PFSK-1 (cell line): ENCODE measurements around the gene JPH3.

ENCODE experiments used
- FOXP2 ChIP-seq: optimal IDR thresholded peaks from 2 replicates; pipeline ENCODE3; 2011; ENCODE audit warnings: borderline replicate concordance, control low read depth, inconsistent platforms; ENCODE audit not compliant: insufficient read depth; ENCODE audit errors: extremely low read length, extremely low read depth
- POLR2AphosphoS5 ChIP-seq: IDR thresholded peaks from 2 replicates; pipeline ENCODE4 v1.6.1; 2012; ENCODE audit warnings: low read depth, mild to moderate bottlenecking, control low read depth, low read length, moderate library complexity
- REST ChIP-seq, 2 experiments: IDR thresholded peaks; 2 replicates each; pipeline versions ENCODE4 v1.6.1 to v1.8.0; 2011 to 2012; ENCODE audit warnings: low read depth in 2 of 2, low read length in 2 of 2, control low read depth in 1 of 2, inconsistent platforms in 1 of 2, mild to moderate bottlenecking in 1 of 2, moderate library complexity in 1 of 2; ENCODE audit not compliant: insufficient read depth in 1 of 2
- SIN3A ChIP-seq: IDR thresholded peaks from 2 replicates; pipeline ENCODE4 v1.6.1; 2012; ENCODE audit warnings: mild to moderate bottlenecking, low read length, moderate library complexity, borderline replicate concordance; ENCODE audit not compliant: insufficient read depth
- TAF1 ChIP-seq: IDR thresholded peaks from 2 replicates; pipeline ENCODE4 v1.6.1; 2012; ENCODE audit warnings: low read length, control low read depth, borderline replicate concordance; ENCODE audit not compliant: insufficient read depth

JPH3 gene

GRCh38 chr16:87642491-87642890 is 40.2 kb downstream of the JPH3 start:
- TF ChIP-seq REST (IDR thresholded peaks at IDR 0.05; ENCODE audit: insufficient read depth in 1 of 2, low read depth in 2 of 2, low read length in 2 of 2): no peak
- no peak for TF ChIP-seq TAF1
- TF ChIP-seq POLR2AphosphoS5: no peak
- no peak for TF ChIP-seq FOXP2
- TF ChIP-seq SIN3A: no peak

GRCh38 chr16:87644186-87644585 is 41.9 kb downstream of the JPH3 start:
- TF ChIP-seq REST (IDR thresholded peaks at IDR 0.05; ENCODE audit: insufficient read depth in 1 of 2, low read depth in 2 of 2, low read length in 2 of 2) (no peak), SIN3A (no peak)

DNA sequence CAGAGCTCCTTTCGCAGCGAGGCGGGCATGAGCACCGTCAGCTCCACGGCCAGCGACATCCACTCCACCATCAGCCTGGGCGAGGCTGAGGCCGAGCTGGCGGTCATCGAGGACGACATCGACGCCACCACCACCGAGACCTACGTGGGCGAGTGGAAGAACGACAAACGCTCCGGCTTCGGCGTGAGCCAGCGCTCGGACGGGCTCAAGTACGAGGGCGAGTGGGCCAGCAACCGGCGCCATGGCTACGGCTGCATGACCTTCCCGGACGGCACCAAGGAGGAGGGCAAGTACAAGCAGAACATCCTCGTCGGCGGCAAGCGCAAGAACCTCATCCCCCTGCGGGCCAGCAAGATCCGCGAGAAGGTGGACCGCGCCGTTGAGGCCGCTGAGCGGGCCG is 42.3 kb downstream of the JPH3 start:
- no peak for TF ChIP-seq TAF1
- no peak for TF ChIP-seq FOXP2
- no peak for TF ChIP-seq POLR2AphosphoS5
- no peak for TF ChIP-seq REST (IDR thresholded peaks at IDR 0.05; ENCODE audit: insufficient read depth in 1 of 2, low read depth in 2 of 2, low read length in 2 of 2)
- TF ChIP-seq SIN3A: no peak

GRCh38 chr16:87645802-87646201 is 43.5 kb downstream of the JPH3 start:
- TF ChIP-seq SIN3A (no peak), REST (IDR thresholded peaks at IDR 0.05; ENCODE audit: insufficient read depth in 1 of 2, low read depth in 2 of 2, low read length in 2 of 2) (no peak), FOXP2 (no peak), POLR2AphosphoS5 (no peak), TAF1 (no peak)

- TF ChIP-seq TAF1 (no peak), FOXP2 (no peak), SIN3A (no peak), POLR2AphosphoS5 (no peak), REST (IDR thresholded peaks at IDR 0.05; ENCODE audit: insufficient read depth in 1 of 2, low read depth in 2 of 2, low read length in 2 of 2) (no peak)
These were observed 45.3 kb downstream of the JPH3 start for GRCh38 chr16:87647431-87648185.
